ENCODE data around the gene MYZAP.

The MYZAP gene

GRCh38 chr15:57706405-57707209 lies 114.9 kb downstream of the MYZAP start, which contains the start of gene POLR2M:
TSS of gene POLR2M (plus strand) at chr15:57706714. CDS start at chr15:57706843, 129 bp downstream.
- DNase-seq, result peak; percentile 98

DNA sequence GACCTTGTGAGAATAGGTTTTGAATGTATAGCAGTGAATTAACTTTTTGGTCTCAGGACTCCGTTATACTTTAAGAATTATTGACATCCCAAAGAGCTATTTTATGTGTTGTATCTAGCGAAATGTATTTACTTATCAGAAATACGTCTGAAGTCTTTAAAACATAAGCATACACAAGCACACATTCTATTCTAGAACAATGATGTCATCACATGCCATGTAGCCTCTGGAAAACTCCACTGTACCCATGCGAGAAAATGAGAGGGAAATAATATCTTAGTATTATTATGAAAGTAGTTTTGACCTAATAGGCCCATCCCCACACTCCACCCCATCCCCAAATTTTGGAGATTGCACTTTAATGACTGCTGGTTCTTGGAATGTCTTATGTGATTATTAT lies 116.3 kb downstream of the MYZAP start:
- no peak for DNase-seq

- DNase-seq, result no peak
Measured at GRCh38 chr15:57718309-57718708, 126.6 kb downstream of the MYZAP start.

GRCh38 chr15:57720867-57721266 lies 129.2 kb downstream of the MYZAP start:
- DNase-seq, result no peak

- no peak for DNase-seq
Measured at GRCh38 chr15:57726411-57726810, 134.7 kb downstream of the MYZAP start.

DNA sequence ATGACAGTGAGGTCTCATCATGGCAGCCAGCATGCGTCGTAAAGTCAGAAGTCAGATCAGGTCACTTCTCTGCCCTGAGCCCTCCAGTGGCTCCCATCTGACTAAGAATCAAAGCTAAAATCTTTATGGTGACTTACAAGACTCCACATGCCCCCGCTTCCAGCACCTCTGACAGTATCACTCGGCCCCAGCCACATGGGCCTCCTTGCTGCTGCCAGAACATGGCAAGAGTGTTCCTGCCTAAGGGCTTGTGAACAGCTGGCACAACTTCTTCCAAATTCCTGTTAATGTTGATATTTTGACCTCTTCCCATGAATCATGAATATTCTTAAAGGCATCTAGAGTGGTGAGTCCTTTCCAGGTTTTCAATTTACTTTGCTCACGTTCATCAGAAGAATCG lies 135.3 kb downstream of the MYZAP start:
- no peak for DNase-seq

DNA sequence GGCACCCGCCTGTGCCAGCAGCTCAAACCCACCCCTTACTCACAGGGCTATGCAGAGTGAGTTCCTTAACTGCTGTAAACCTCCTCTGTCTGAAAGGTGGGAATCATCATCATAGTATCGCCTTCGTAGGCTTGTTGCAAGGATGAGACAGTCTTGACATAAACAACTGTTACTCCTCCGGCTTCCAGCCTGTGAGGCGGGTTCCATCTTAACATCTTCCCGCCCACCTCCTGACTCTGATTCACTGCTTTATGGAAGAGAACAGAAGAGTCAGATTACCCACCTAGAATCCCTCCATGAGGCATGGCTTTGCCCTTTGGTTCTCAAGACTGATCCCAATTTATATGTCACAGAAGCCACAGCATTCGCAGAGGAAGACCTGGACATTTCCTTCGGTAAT lies 136.7 kb downstream of the MYZAP start:
- no peak for DNase-seq

- no peak for DNase-seq
Measured at GRCh38 chr15:57730876-57731275, 139.2 kb downstream of the MYZAP start.

DNA sequence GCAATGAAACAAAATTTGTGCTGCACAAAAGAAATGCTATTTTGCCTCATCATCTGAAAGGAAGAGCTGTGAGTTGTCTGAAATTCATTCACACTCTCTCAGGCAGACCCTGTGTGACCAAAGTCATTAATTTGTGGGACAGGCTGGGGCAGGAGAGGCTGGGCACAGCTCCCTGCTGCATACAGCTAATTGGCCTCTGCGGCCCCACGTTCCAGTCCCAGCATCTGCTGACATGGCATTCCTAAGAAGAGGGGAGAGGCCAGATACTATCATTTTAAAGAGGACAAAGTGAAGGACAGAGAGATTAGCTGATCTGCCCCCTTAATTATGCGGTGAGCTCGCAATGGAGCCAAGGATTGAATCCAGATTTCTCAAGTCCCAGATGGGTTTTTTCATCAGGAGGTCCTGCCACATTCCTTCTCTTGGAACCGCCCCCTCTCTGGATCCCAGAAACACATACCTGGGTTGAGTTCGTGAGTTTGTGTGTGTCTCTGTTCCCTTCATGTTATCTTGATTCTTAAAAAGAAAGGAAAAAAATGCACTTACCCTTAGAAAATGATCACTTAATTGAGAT lies 139.9 kb downstream of the MYZAP start:
- DNase-seq, result no peak

DNA sequence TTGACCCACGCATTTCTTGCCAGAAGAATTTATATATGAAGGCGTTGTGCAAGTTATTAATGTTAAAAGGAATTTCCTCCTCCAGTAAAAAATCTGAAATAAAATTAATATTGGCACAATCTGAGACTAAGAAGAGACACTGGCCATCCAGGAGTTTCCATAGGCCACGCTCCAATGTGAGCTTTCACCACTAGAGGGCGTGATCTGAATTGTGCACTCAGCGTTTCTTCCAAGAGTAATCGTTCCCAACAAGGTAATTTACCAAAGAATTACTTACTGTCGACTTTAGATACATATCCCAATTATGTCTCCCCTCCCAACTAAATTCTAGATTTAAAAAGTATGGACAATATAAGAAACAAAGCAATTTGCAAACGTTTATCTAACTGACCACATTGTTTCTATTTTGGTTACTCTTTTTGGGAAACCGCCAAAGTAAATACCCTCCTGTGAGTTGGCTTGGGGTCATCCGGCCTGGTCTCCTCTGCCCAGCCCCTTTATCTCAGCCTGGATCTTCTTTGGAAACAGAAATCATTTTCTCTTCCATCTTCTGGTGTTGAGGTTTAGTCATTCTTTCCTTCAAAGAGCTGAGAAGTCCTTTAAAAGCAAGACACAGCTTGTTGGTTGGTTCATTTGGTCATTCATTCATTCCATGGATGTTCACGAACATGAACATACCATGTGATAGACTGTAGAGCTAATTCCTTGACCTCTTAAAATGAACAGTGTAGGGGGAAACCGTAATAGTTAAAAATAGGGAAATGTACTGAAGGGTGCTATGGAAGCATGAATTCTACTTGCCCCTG lies 141.0 kb downstream of the MYZAP start:
- peak; percentile 65 for DNase-seq

- no peak for DNase-seq
Measured at GRCh38 chr15:57734860-57735259, 143.2 kb downstream of the MYZAP start.
